Urothelium cell line (cell line): ENCODE measurements around the gene MROH2A.
A peak's percentile ranks its signal among the peaks of the same experiment; 100 is the strongest.
"Not testable (repeated sequence)": the region's sequence is repeated elsewhere in the genome, so short reads cannot be mapped to it uniquely, and the experiment has no call there.

Source experiments
- DNase-seq: peaks from one replicate; pipeline ENCODE4 v3.0.0; 2011; ENCODE audit warnings: low spot score, mixed read lengths
- FAIRE-seq: peaks from 2 replicates; lab custom pipeline; 2011; peaks lifted over from hg19 to GRCh38; lab: Jason Lieb, UNC

MROH2A gene

GRCh38 chr2:233853353-233853752, 75.2 kb downstream of the MROH2A start:
- FAIRE-seq: no peak
- DNase-seq: no peak

- FAIRE-seq: no peak
Measured at GRCh38 chr2:233853883-233854240, 75.7 kb downstream of the MROH2A start.

GRCh38 chr2:233854241-233854981, 76.3 kb downstream of the MROH2A start, which contains the start of gene HJURP:
HJURP (minus strand) TSS chr2:233854535; CDS start chr2:233854500, 35 bp downstream.
- FAIRE-seq (peak; percentile 81), DNase-seq (peak; percentile 98)

More at GRCh38 chr2:233853883-233854240, 75.7 kb downstream of the MROH2A start:
- DNase-seq: no peak

GRCh38 chr2:233855345-233855744, 77.2 kb downstream of the MROH2A start:
- no peak for DNase-seq

GRCh38 chr2:233856184-233856583, 78.1 kb downstream of the MROH2A start:
- FAIRE-seq: no peak
- DNase-seq: no peak

More at GRCh38 chr2:233855345-233855744, 77.2 kb downstream of the MROH2A start:
- FAIRE-seq: no peak

GRCh38 chr2:233857511-233858141, 79.5 kb downstream of the MROH2A start:
- FAIRE-seq (no peak), DNase-seq (no peak)

GRCh38 chr2:233858331-233858730, 80.2 kb downstream of the MROH2A start:
- FAIRE-seq (no peak), DNase-seq (no peak)

- FAIRE-seq (no peak), DNase-seq (no peak)
Measured at GRCh38 chr2:233862261-233862768, 84.2 kb downstream of the MROH2A start.

- FAIRE-seq: no peak
- DNase-seq: no peak
Measured at GRCh38 chr2:233865838-233866237, 87.7 kb downstream of the MROH2A start.

GRCh38 chr2:233866479-233866878, 88.3 kb downstream of the MROH2A start:
- no peak for DNase-seq

GRCh38 chr2:233867993-233868532, 89.9 kb downstream of the MROH2A start, which contains the start of gene MSL3B:
MSL3B (minus strand) TSS chr2:233868386.
- peak; percentile 86 for DNase-seq
- FAIRE-seq: peak; percentile 74

More at GRCh38 chr2:233866479-233866878, 88.3 kb downstream of the MROH2A start:
- FAIRE-seq: no peak

GRCh38 chr2:233871432-233871831, 93.3 kb downstream of the MROH2A start:
- DNase-seq (no peak), FAIRE-seq (no peak)

GRCh38 chr2:233872125-233872524, 94.0 kb downstream of the MROH2A start:
- not testable (repeated sequence) for DNase-seq, FAIRE-seq

GRCh38 chr2:233882353-233882752, 104.2 kb downstream of the MROH2A start:
- FAIRE-seq (no peak), DNase-seq (no peak)
